OCI-M1 (cell line): ENCODE measurements around the gene PIGU.
"Not testable (repeated sequence)": the region's sequence is repeated elsewhere in the genome, so short reads cannot be mapped to it uniquely, and the experiment has no call there.

Experiments used
- DNase-seq: peaks from one replicate; lab custom pipeline; 2025; lab: John Stamatoyannopoulos, UW

PIGU gene

GRCh38 chr20:34621383-34622367 lies 55.2 kb downstream of the PIGU start:
- DNase-seq = no peak

GRCh38 chr20:34621036-34621343 lies 55.9 kb downstream of the PIGU start:
- DNase-seq = no peak

GRCh38 chr20:34618676-34619075 lies 58.2 kb downstream of the PIGU start:
- peak; percentile 29 for DNase-seq

GRCh38 chr20:34616913-34617312 lies 60.0 kb downstream of the PIGU start:
- DNase-seq = not testable (repeated sequence)

- DNase-seq = no peak
Measured at GRCh38 chr20:34615477-34615876, 61.4 kb downstream of the PIGU start.

GRCh38 chr20:34611976-34612375 lies 64.9 kb downstream of the PIGU start:
- DNase-seq = not testable (repeated sequence)

GRCh38 chr20:34607066-34607465 lies 69.8 kb downstream of the PIGU start:
- DNase-seq = no peak

- DNase-seq = no peak
Measured at GRCh38 chr20:34604980-34605788, 71.7 kb downstream of the PIGU start.

- no peak for DNase-seq
Measured at GRCh38 chr20:34600892-34601653, 75.8 kb downstream of the PIGU start.

GRCh38 chr20:34595377-34596184 lies 81.3 kb downstream of the PIGU start:
- DNase-seq = no peak

GRCh38 chr20:34586488-34587163 lies 90.3 kb downstream of the PIGU start:
- no peak for DNase-seq

- no peak for DNase-seq
Measured at GRCh38 chr20:34585019-34585418, 91.9 kb downstream of the PIGU start.

- DNase-seq = no peak
Measured at GRCh38 chr20:34583544-34583943, 93.3 kb downstream of the PIGU start.

GRCh38 chr20:34582911-34583310 lies 94.0 kb downstream of the PIGU start:
- no peak for DNase-seq

- DNase-seq = no peak
Measured at GRCh38 chr20:34582221-34582620, 94.7 kb downstream of the PIGU start.

- no peak for DNase-seq
Measured at GRCh38 chr20:34581341-34582184, 95.3 kb downstream of the PIGU start.

GRCh38 chr20:34579979-34580940 lies 96.6 kb downstream of the PIGU start:
- no peak for DNase-seq

- peak; percentile 2 for DNase-seq
Measured at GRCh38 chr20:34579191-34579978, 97.5 kb downstream of the PIGU start.
